Natural killer cell treated with Interleukin-12 subunit alpha and Interleukin-12 subunit beta and Interleukin-15 and Interleukin-18, amount 100 ng/mL, for 72 hours (primary cell): Measurements from ENCODE around the gene NFATC1. TPM values are rescaled to one million over a fixed set of nuclear protein-coding genes. Genes with fewer than 3 reads are reported as not detected.

Source experiments
- ATAC-seq, 2 donors: fragments of 150-1000 bp; cut with Tn5 transposase in 1 of 2; sonication (Bioruptor Pico), chemical (Tn5 transposase) in 1 of 2; 2 replicates each; pipeline ENCODE4 v1.10.0; 2021
- DNase-seq: peaks from one replicate; pipeline ENCODE4 v3.0.0; 2022; ENCODE audit warnings: low spot score
- H3K27ac Mint-ChIP-seq, 2 donors: 1 replicate in 1 of 2; 2 replicates in 1 of 2; pipeline ENCODE4 v1.8.0; 2022; ENCODE audit warnings: mixed read lengths in 2 of 2, mild to moderate bottlenecking in 1 of 2, moderate library complexity in 1 of 2
- H3K27me3 Mint-ChIP-seq, 2 donors: 1 replicate in 1 of 2; 2 replicates in 1 of 2; pipeline ENCODE4 v1.8.0; 2022; ENCODE audit warnings: mixed read lengths in 2 of 2
- H3K36me3 Mint-ChIP-seq: one replicate; pipeline ENCODE4 v1.8.0; 2022; ENCODE audit warnings: mixed read lengths
- H3K4me1 Mint-ChIP-seq, 2 donors: 1 replicate in 1 of 2; 2 replicates in 1 of 2; pipeline ENCODE4 v1.8.0; 2022; ENCODE audit warnings: low read depth in 2 of 2, mixed read lengths in 2 of 2, mild to moderate bottlenecking in 1 of 2
- H3K4me3 Mint-ChIP-seq: one replicate; pipeline ENCODE4 v1.8.0; 2022; ENCODE audit warnings: mixed read lengths
- H3K9me3 Mint-ChIP-seq: 2 replicates; pipeline ENCODE4 v1.8.0; 2022; ENCODE audit warnings: mixed read lengths
- total RNA-seq, 2 donors: library from RNA; stranded (reverse); gene quantifications; one replicate each; pipeline ENCODE4 v1.2.3, GENCODE V29; 2022

Gene NFATC1
- total RNA-seq, 2 donors from 2014 or later = 22.3 to 34.4 TPM

DNA sequence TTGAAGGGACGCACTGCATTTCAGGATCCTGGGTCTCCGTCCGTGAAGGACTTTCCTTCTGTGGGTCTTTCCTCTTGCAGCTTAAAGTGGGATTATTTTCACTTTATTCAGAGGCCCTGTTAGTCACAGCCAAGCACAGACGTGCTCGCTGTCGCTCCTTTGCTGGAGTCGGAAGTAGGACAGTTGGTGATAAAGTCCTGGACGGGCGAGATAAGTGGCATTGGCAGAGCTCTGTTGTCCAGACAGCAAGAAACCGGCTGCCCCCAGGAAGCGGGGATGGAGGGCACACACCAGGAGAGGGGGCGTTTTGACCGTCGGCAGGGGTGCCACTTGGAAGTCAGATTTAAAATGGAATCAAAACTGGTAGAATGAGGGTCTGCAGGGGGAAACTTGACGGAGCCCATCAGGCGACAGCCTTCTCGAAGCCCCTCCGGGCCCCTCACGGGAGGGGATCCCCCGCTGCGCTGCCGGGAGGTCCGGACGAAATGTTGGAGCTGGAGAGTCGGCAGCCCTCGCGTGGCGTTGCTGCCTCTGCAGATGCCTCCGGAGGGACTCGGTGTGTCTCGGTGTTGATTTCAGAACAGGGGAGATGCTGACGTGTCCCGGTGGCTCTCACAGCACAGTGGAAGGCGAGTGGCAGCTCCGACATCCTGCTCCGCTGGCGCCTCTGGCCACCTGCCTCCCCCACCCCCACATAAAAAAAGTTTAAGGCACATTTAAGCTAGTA is 124.2 kb downstream of the NFATC1 start:
- Mint-ChIP-seq H3K4me1 (peaks cover 45 to 57% of the 10 kb centered on the region in 2 donors), H3K27ac (peak overlapping the region in 1 of 2 donors; percentile 49), H3K4me3 (peak overlapping the region; percentile 6), H3K9me3 (no peaks in the 10 kb centered on the region), H3K36me3 (no peaks in the 10 kb centered on the region), H3K27me3 (no peaks in the 10 kb centered on the region)
- DNase-seq (no peak), ATAC-seq (no peak)

DNA sequence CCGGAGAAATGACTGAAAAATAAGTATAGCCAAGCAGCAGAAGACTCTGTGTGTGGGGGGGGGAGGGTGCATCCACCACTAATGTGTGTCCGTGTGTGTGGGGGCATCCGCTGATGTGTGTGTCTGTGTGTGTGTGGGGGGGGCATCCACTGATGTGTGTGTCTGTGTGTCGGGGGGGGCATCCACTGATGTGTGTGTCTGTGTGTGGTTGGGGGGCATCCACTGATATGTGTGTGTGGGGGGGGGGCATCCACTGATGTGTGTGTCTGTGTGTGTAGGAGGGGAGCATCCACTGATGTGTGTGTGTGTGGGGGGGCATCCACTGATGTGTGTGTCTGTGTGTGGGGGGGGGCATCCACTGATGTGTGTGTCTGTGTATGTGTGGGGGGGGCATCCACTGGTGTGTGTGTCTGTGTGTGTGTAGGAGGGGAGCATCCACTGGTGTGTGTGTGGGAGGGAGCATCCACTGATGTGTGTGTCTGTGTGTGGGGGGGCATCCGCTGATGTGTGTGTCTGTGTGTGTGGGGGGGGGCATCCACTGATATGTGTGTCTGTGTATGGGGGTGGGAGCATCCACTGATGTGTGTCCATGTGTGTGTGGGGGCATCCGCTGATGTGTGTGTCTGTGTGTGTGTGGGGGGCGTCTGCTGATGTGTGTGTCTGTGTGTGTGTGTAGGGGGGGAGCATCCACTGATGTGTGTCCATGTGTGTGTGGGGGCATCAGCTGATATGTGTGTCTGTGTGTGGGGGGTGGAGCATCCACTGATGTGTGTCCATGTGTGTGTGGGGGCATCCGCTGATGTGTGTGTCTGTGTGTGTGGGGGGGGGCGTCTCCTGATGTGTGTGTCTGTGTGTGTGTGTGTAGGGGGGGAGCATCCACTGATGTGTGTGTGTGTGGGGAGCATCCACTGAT is 125.0 kb downstream of the NFATC1 start:
- no peak overlapping the region for H3K4me3 Mint-ChIP-seq
- DNase-seq = no peak
- H3K4me1 Mint-ChIP-seq = peaks cover 50 to 57% of the 10 kb centered on the region in 2 donors
- H3K36me3 Mint-ChIP-seq = no peaks in the 10 kb centered on the region
- no peak for ATAC-seq
- H3K27ac Mint-ChIP-seq = peak overlapping the region in 1 of 2 donors; percentile 49
- no peaks in the 10 kb centered on the region for H3K9me3 Mint-ChIP-seq
- H3K27me3 Mint-ChIP-seq = no peaks in the 10 kb centered on the region

DNA sequence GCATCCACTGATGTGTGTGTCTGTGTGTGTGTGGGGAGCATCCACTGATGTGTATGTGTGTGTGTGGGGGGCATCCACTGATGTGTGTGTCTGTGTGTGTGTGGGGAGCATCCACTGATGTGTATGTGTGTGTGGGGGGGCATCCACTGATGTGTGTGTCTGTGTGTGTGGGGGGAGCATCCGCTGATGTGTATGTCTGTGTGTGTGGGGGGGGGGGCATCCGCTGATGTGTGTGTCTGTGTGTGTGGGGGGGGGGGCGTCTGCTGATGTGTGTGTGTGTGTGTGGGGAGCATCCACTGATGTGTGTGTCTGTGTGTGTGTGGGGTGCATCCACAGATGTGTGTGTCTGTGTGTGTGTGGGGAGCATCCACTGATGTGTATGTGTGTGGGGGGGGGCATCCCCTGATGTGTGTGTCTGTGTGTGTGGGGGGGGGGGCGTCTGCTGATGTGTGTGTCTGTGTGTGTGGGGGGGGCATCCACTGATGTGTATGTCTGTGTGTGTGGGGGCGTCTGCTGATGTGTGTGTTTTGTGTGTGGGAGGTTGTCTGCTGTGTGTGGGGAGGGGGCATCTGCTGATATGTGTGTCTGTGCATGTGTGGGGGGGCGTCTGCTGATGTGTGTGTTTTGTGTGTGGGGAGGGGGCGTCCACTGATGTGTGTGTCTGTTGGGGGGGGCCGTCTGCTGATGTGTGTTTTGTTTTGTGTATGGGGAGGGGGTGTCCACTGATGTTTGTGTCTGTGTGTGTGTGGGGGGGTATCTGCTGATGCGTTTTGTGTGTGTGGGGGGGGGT is 125.9 kb downstream of the NFATC1 start:
- no peak for DNase-seq

DNA sequence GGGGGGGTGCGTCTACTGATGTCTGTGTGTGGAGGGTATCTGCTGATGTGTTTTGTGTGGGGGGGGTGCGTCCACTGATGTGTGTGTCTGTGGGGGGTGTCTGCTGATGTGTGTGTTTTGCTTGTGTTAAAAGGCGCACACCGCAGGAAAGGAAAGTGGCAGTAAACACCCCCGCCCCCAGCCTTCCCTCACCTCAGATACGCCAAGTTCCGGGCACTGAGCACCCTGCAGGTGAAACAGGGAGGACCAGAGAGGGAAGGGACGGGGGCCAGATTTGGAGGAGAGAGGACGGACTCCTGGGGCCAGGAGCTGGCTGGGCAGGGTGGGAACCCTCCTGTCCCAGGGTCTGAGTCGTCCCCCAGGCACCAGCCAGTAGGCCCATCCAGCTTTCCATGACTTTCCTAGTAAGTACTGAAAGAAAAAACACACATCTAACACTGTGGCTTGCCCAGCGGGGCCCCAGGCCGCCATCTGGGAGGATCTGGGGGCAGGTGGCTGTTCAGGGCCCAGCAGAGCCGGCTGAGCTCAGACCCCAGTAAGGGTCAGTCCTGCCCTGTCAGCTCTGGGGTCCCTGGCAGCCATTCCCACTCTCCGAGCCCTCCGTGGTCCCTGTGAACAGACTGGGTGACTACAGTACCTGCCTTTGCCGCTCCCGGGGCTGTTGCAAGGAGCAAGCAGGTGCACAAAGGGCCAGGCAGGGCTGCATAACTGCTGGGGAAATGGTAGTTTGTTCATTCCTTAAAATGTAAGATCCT is 126.9 kb downstream of the NFATC1 start:
- Mint-ChIP-seq H3K4me3 (peak overlapping the region; percentile 80), H3K27me3 (no peaks in the 10 kb centered on the region), H3K36me3 (no peaks in the 10 kb centered on the region), H3K4me1 (peaks cover 45 to 49% of the 10 kb centered on the region in 2 donors), H3K27ac (peak overlapping the region; percentile 65 to 75), H3K9me3 (no peaks in the 10 kb centered on the region)
- DNase-seq (no peak), ATAC-seq (no peak)

More for the DNA sequence above, 125.9 kb downstream of the NFATC1 start:
- peak overlapping the region in 1 of 2 donors; percentile 75 for H3K27ac Mint-ChIP-seq
- H3K4me3 Mint-ChIP-seq = peak overlapping the region; percentile 52
- H3K36me3 Mint-ChIP-seq = no peaks in the 10 kb centered on the region
- H3K27me3 Mint-ChIP-seq = no peaks in the 10 kb centered on the region
- peaks cover 50 to 57% of the 10 kb centered on the region in 2 donors for H3K4me1 Mint-ChIP-seq
- no peak for ATAC-seq
- H3K9me3 Mint-ChIP-seq = no peaks in the 10 kb centered on the region

DNA sequence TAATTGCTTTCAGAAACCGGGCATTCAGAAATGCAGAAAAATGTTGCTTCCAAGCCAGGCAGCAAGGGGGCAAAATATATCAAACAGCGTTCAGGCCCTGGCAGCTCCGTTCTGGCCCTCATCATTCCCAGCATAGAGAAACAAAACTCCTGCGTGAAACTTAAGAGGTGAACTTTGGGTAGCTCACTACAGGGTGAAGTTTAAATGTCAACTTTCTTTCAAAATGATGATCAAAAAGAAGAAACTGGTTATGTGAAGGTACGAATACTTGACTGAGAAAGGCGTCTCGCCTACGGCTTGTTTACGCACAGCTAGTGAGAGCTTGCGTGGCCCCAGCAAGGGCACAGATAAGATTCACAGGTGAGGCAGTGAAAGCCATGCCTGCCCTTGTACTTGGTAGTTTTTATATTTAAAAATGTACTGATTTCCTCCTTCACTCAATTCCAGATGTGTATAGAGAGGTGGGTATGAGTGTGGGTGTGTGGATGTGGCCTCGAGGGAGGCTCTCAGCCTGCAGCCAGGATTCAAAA is 127.5 kb downstream of the NFATC1 start:
- H3K4me3 Mint-ChIP-seq = peak overlapping the region; percentile 80
- no peak for DNase-seq
- no peaks in the 10 kb centered on the region for H3K27me3 Mint-ChIP-seq
- H3K36me3 Mint-ChIP-seq = no peaks in the 10 kb centered on the region
- peaks cover 44 to 45% of the 10 kb centered on the region in 2 donors for H3K4me1 Mint-ChIP-seq
- no peaks in the 10 kb centered on the region for H3K9me3 Mint-ChIP-seq
- peak overlapping the region; percentile 65 to 75 for H3K27ac Mint-ChIP-seq
- ATAC-seq = peak; percentile 5 to 17

DNA sequence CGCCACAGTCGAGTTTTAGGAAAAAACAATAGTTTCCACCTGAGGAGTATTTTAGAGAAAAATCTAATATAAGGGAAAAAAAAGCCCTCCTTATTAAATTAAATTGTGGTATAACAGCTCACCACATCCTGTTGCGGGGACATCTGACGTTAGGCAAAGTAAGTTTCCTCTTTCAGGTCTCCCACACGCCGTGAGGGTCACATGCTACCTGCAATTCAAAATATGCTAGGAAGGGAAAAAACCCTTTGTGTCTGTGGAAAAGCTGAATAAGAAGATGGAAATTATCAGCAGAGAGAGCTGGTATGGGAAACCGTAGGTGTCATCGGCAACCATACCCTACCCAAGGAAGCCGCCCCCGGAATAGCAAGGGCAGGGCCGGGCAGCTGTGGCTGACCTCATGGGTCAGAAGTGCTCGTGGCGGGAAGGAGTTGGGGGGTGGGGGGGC is 128.0 kb downstream of the NFATC1 start:
- DNase-seq (no peak), ATAC-seq (peak; percentile 66 to 78)
- no peaks in the 10 kb centered on the region for H3K9me3 Mint-ChIP-seq
- H3K4me1 Mint-ChIP-seq = peaks cover 44 to 45% of the 10 kb centered on the region in 2 donors
- peak overlapping the region; percentile 80 for H3K4me3 Mint-ChIP-seq
- peak overlapping the region; percentile 65 to 75 for H3K27ac Mint-ChIP-seq
- no peaks in the 10 kb centered on the region for H3K27me3 Mint-ChIP-seq
- no peaks in the 10 kb centered on the region for H3K36me3 Mint-ChIP-seq

DNA sequence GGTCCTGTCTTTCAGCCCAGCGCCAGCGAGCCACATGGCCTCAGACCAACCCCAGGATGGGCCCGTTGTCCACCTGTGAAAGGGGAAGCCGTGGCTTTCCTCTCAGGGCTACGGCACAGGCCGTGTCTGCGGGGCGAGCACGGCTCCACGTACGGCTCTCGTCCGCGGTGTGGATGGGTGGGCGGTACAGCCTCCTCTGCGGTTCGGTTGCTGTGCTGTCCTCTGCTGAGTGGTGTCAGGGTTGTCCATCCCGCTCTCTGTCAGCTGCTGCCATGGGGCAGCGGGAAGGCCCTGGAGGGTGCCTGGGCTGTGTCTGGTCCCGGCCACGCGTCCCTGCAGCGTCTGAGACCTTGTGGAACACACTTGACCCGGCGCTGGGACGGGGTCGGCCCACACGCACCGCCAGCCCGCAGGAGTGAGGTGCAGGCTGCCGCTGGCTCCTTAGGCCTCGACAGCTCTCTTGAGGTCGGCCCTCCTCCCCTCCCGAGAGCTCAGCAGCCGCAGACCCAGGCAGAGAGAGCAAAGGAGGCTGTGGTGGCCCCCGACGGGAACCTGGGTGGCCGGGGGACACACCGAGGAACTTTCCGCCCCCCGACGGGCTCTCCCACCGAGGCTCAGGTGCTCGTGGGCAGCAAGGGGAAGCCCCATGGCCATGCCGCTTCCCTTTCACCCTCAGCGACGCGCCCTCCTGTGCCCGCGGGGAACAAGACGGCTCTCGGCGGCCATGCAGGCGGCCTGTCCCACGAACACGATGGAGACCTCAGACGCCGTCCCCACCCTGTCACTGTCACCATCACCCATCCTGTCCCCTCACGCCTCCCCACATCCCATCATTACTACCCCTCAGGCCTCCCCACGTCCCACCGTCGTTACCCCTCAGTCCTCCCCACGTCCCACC is 128.7 kb downstream of the NFATC1 start:
- no peaks in the 10 kb centered on the region for H3K27me3 Mint-ChIP-seq
- ATAC-seq (peak; percentile 72 to 75), DNase-seq (no peak)
- H3K4me1 Mint-ChIP-seq = peaks cover 44 to 45% of the 10 kb centered on the region in 2 donors
- peak overlapping the region; percentile 65 to 75 for H3K27ac Mint-ChIP-seq
- H3K4me3 Mint-ChIP-seq = peak overlapping the region; percentile 80
- no peaks in the 10 kb centered on the region for H3K36me3 Mint-ChIP-seq
- H3K9me3 Mint-ChIP-seq = no peaks in the 10 kb centered on the region

DNA sequence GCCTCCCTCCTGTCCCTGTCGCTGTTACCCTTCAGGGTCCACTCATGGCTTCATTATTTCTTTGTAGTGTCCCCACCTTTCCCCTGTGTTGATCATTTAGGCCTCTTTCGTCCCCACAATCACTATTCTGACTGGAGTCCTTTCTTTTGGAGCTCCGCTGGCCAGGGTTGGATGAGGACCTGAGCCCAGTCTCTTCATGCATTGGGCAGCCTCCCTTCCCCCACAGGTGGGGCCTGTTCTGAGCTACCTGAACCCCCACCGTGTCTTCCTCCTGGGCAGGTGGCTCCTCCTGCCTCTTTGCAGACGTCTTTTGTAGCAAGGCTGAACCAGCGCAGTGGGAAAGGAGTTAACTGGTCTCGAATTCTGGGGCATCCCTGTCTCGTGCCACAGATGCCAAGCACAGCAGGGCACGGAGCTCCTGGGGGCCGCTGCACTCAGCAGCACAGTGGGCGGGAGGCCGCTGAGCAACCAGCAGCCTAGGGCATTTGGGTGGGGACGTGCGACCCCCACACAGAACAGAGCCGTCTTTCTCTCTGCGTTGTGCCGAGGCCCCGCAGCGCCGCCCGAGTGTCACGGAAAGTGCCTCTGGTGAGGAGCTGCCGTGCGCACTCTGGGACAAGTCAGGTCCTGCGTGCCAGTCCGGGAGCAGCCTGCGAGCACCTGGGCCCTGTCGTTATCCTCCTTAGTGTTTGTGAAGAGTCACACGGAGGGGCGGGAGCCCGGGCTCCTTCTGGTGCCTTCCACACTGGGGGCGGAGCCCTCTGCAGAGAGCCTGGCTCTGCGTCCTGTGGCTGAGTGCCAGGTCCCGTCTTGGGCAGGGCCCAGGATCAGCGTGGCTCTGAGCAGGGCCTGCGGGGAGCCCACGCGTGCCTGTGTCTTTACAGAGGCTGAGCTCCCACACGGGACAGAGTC is 130.1 kb downstream of the NFATC1 start:
- Mint-ChIP-seq H3K36me3 (no peaks in the 10 kb centered on the region), H3K27ac (peak overlapping the region in 1 of 2 donors; percentile 16), H3K9me3 (no peaks in the 10 kb centered on the region), H3K27me3 (no peaks in the 10 kb centered on the region), H3K4me3 (peak overlapping the region; percentile 53), H3K4me1 (peaks cover 34 to 36% of the 10 kb centered on the region in 2 donors)
- DNase-seq (no peak), ATAC-seq (no peak)

DNA sequence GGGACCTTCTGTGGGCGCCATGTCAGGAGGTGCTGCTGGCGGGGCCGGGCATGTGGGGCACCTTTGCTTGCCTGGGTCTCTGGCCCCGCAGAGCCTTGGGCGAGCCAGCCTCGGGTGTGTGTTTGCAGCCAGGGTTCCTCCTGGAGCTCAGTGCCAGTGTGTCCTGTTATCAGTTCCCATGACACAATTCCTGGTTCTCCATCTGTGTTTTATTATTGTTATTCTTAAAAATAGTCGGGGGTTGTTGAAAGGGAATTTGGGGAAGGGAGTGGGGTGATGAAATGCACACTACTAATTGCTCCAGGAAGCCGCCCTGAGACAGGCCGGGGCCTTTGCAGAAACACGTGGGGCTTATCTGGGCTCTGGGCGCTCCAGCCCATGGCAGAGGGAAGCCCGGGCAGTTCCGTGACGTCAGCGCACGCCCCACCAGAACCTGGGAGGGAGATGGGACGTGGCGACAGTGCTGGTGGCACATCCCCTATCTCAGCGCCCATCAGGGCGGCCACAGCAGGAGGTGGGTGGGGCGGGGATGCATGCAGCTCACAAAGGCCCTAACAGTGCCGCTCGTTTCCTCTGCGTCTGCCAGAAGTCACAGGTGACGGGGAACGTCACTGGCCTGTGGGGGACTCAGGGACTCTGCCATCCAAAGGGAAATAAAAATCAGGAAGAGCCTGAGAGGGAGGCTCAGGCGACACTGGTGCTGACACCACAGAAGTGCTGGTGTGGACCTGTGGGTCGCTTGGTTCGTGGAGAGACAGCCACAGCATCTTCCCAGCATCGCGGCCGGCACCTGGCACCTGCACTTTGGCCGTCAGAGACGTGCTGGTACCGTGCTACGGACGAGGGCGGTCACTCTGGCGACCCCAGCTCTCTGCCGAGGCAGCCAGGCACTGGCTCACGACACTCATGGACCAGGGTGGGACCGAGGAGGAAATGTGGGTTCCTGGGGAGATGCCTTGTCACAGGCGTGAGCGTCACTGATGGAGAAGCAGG is 131.0 kb downstream of the NFATC1 start:
- Mint-ChIP-seq H3K4me3 (no peak overlapping the region), H3K27ac (no peak overlapping the region), H3K36me3 (no peaks in the 10 kb centered on the region), H3K9me3 (no peaks in the 10 kb centered on the region), H3K4me1 (peaks cover 26 to 30% of the 10 kb centered on the region in 2 donors), H3K27me3 (no peaks in the 10 kb centered on the region)
- DNase-seq (no peak), ATAC-seq (no peak)

DNA sequence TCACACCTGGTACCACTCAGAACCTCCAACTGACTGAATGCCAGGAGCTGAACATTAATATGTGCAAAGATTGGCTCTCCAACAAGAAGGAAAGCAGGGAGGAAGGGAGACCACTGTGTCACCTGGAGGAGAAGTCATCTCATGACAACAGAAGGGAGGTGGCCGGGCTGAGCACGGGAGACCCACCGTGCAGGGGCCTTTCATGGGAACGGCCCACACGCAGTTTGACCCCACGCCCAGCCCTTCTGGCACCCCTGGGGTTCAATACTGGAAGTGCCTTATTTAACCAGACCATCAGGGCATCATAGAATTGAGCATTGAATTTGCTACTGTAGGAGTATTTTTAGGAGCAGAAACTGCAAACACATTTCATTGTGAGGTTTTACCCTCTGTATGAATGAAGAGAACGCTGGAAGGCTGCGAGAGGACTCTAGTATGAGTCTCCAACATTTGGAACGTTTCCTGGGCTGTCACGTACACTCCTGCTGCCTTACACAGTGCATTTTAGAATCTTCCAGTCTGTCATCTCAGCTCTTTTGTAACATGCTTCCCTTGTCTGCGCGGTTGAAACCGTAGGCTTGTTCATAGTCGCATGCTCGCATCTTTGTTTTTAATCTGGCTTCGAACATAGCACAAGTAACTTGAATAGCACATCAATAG is 132.1 kb downstream of the NFATC1 start:
- no peaks in the 10 kb centered on the region for H3K36me3 Mint-ChIP-seq
- no peaks in the 10 kb centered on the region for H3K9me3 Mint-ChIP-seq
- DNase-seq (no peak), ATAC-seq (no peak)
- no peak overlapping the region for H3K4me3 Mint-ChIP-seq
- H3K4me1 Mint-ChIP-seq = peaks cover 19 to 23% of the 10 kb centered on the region in 2 donors
- H3K27me3 Mint-ChIP-seq = peaks cover 4 to 5% of the 10 kb centered on the region in 2 donors
- no peak overlapping the region for H3K27ac Mint-ChIP-seq
